Spinal cord (tissue), 10 donors: ENCODE data around the gene CRY2. TPM values are rescaled to one million over a fixed set of nuclear protein-coding genes. Genes with fewer than 3 reads are reported as not detected.
"Not testable (repeated sequence)": the region's sequence is repeated elsewhere in the genome, so short reads cannot be mapped to it uniquely, and the experiment has no call there.

Source experiments
- DNase-seq, 6 donors: peaks; one replicate each; pipeline versions ENCODE4 v3.0.0 to v3.0.0-alpha.2; 2013 to 2015; ENCODE audit warnings: low spot score in 6 of 6, low read depth in 4 of 6
- H3K27ac ChIP-seq: one replicate; pipeline ENCODE4 v1.5.1; 2013; ENCODE audit warnings: low read depth, low read length, control low read depth
- H3K27me3 ChIP-seq: one replicate; pipeline ENCODE4 v1.6.1; 2013; ENCODE audit warnings: low read length; ENCODE audit not compliant: control insufficient read depth, insufficient read depth
- H3K36me3 ChIP-seq: one replicate; pipeline ENCODE4 v1.6.1; 2013; ENCODE audit warnings: low read length; ENCODE audit not compliant: control insufficient read depth, insufficient read depth
- H3K4me1 ChIP-seq: one replicate; pipeline ENCODE4 v1.6.1; 2013; ENCODE audit warnings: low read length; ENCODE audit not compliant: control insufficient read depth, insufficient read depth
- H3K4me3 ChIP-seq: one replicate; pipeline ENCODE4 v1.5.1; 2013; ENCODE audit warnings: low read depth, low read length, control low read depth
- H3K9me3 ChIP-seq: one replicate; pipeline ENCODE4 v1.6.1; 2013; ENCODE audit warnings: low read length; ENCODE audit not compliant: control insufficient read depth, insufficient read depth
- WGBS: methylation state at CpG from one replicate; pipeline ENCODE4 v1.1.5; 2013; ENCODE audit warnings: missing lambda C conversion rate; ENCODE audit not compliant: insufficient coverage; 5-methylcytosine and 5-hydroxymethylcytosine counted together
- polyA plus RNA-seq, 2 donors: library from polyadenylated mRNA; unstranded; fragments of 120-200 nt; gene quantifications; one replicate each; pipeline ENCODE4 v1.2.1, GENCODE V29; 2013; ENCODE audit not compliant: insufficient read length in 2 of 2
- total RNA-seq, 2 donors: library from RNA; depleted of rRNA in 1 of 2; stranded (reverse); fragments of 120-200 nt in 1 of 2; fragments of >200 nt in 1 of 2; gene quantifications; one replicate each; pipeline versions ENCODE4 v1.2.3 to v1.2.4, GENCODE V29; 2013 to 2014
- donor health status: healthy.

The CRY2 gene
- total and polyA plus RNA-seq, 4 donors = 38.9 to 45.2 (median 41.7) TPM

DNA sequence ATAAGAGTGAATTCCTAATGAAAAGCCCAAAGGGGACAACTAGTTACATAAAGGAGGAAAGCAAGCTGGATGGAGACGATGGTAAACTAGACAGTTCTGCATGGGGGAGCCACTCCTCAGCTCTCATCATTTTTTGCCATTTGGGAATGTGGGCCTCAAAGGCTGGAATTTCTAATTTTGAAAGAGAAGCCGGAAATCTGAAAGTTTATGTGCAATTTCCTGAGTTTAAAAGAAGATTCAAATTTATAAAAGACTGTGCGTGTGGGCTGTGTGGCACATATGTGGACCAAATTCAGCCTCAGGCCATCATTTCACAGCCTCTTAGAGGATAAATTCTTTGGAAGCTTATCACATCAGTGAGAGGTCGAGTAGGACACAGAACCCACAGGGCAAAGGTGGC, 18.3 kb upstream of the CRY2 start:
- no peaks in the 10 kb centered on the region for H3K36me3 ChIP-seq
- peaks cover 2% of the 10 kb centered on the region for H3K9me3 ChIP-seq
- DNase-seq = no peak
- H3K4me3 ChIP-seq = no peak overlapping the region
- H3K27ac ChIP-seq = no peak overlapping the region
- WGBS = 75% methylated on average over 4 of the region's 4 CpGs
- peaks cover 3% of the 10 kb centered on the region for H3K4me1 ChIP-seq
- no peaks in the 10 kb centered on the region for H3K27me3 ChIP-seq

- no peak for DNase-seq
- H3K4me3 ChIP-seq = no peak overlapping the region
- H3K27ac ChIP-seq = no peak overlapping the region
- 77% methylated on average over 2 of the region's 2 CpGs for WGBS
- H3K27me3 ChIP-seq = no peaks in the 10 kb centered on the region
- H3K4me1 ChIP-seq = peaks cover 3% of the 10 kb centered on the region
- peaks cover 2% of the 10 kb centered on the region for H3K9me3 ChIP-seq
- no peaks in the 10 kb centered on the region for H3K36me3 ChIP-seq
Observed at GRCh38 chr11:45830596-45830995, 16.7 kb upstream of the CRY2 start.

GRCh38 chr11:45832811-45833441, 14.3 kb upstream of the CRY2 start:
- Histone ChIP-seq H3K27ac (no peak overlapping the region), H3K27me3 (no peaks in the 10 kb centered on the region), H3K9me3 (no peaks in the 10 kb centered on the region), H3K4me1 (peaks cover 3% of the 10 kb centered on the region), H3K36me3 (no peaks in the 10 kb centered on the region), H3K4me3 (no peak overlapping the region)
- WGBS = 80% methylated on average over 3 of the region's 9 CpGs
- DNase-seq = no peak

GRCh38 chr11:45833761-45834160, 13.5 kb upstream of the CRY2 start:
- H3K4me1 ChIP-seq = peaks cover 3% of the 10 kb centered on the region
- no CpG with 5 or more reads among the region's 3 CpGs for WGBS
- no peak for DNase-seq
- H3K9me3 ChIP-seq = no peaks in the 10 kb centered on the region
- H3K27me3 ChIP-seq = no peaks in the 10 kb centered on the region
- no peaks in the 10 kb centered on the region for H3K36me3 ChIP-seq
- H3K27ac ChIP-seq = no peak overlapping the region
- H3K4me3 ChIP-seq = no peak overlapping the region

- no peak for DNase-seq
- no peaks in the 10 kb centered on the region for H3K27me3 ChIP-seq
- H3K4me3 ChIP-seq = no peak overlapping the region
- peaks cover 3% of the 10 kb centered on the region for H3K4me1 ChIP-seq
- 74% methylated on average over 2 of the region's 4 CpGs for WGBS
- H3K36me3 ChIP-seq = no peaks in the 10 kb centered on the region
- H3K27ac ChIP-seq = no peak overlapping the region
- no peaks in the 10 kb centered on the region for H3K9me3 ChIP-seq
Observed at GRCh38 chr11:45834298-45834756, 12.9 kb upstream of the CRY2 start.

DNA sequence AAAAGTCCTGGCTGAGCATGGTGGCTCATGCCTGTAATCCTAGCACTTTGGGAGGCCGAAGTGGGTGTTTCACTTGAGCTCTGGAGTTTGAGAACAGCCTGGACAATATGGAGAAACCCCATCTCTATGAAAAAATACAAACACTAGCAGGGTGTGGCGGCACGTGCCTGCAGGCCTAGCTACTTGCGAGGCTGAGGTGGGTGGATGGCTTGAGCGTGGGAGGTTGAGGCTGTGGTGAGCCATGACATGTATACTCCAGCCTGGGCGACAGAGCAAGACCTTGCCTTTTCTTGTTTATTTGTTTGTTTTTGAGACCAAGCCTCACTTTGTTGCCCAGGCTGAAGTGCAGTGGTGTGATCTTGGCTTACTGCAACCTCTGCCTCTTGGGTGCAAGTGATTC, 8.1 kb upstream of the CRY2 start:
- H3K36me3 ChIP-seq = no peaks in the 10 kb centered on the region
- H3K4me3 ChIP-seq = no peak overlapping the region
- H3K27me3 ChIP-seq = no peaks in the 10 kb centered on the region
- WGBS = 93% methylated on average over 3 of the region's 6 CpGs
- H3K27ac ChIP-seq = no peak overlapping the region
- H3K4me1 ChIP-seq = no peaks in the 10 kb centered on the region
- no peak for DNase-seq
- H3K9me3 ChIP-seq = no peaks in the 10 kb centered on the region

- H3K4me1 ChIP-seq, H3K4me3 ChIP-seq, H3K9me3 ChIP-seq, H3K27ac ChIP-seq, DNase-seq, H3K36me3 ChIP-seq, H3K27me3 ChIP-seq: not testable (repeated sequence)
- WGBS = 100% methylated on average over 1 of the region's 13 CpGs
Observed at GRCh38 chr11:45840251-45840650, 7.0 kb upstream of the CRY2 start.

DNA sequence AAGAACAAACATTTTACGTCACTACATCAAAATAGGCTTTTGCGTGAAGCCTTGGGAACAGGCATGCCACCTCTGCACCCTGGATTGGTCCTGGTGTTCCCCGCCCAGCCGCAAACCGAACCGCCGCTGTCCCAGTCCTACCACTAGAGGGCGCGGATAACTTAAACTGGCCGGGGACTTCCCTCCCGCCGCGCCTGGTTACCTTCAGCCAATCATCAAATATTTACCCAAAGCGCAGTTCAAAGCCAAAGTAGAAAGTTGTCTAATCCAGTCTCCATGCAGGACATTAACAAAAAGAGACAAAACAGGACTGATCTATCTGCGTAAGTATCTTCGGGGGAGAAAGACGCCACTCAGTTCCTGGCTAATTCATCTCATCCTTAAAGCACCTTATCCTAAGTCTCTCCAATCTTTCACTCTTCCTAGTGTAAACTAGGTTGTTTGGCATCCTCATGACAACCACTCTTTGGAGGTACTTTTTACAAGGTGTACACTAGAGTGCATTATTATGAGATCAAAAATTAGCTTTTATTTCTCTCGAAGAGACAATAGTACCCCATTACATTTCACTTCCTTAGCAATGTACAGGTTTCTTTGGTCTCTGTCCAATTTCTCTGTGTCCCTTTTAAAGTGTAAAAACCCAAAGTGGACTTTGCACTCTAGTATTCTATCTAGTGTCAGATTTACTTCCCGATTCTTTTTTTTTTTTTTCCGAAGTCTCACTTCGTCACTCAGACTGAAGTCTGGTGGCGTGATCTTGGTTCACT, 3.9 kb upstream of the CRY2 start:
- H3K36me3 ChIP-seq = no peaks in the 10 kb centered on the region
- peak in 5 of 6 donors; percentile 70 to 94 (median 81) for DNase-seq
- peaks cover 8% of the 10 kb centered on the region for H3K4me1 ChIP-seq
- no peaks in the 10 kb centered on the region for H3K27me3 ChIP-seq
- H3K27ac ChIP-seq = no peak overlapping the region
- H3K9me3 ChIP-seq = no peaks in the 10 kb centered on the region
- WGBS = 20% methylated on average over 19 of the region's 22 CpGs
- H3K4me3 ChIP-seq = no peak overlapping the region

GRCh38 chr11:45844822-45845578, 2.3 kb upstream of the CRY2 start:
- no peaks in the 10 kb centered on the region for H3K27me3 ChIP-seq
- no peaks in the 10 kb centered on the region for H3K36me3 ChIP-seq
- no peak overlapping the region for H3K4me3 ChIP-seq
- WGBS = 89% methylated on average over 1 of the region's 3 CpGs
- peaks cover 19% of the 10 kb centered on the region for H3K4me1 ChIP-seq
- H3K27ac ChIP-seq = no peak overlapping the region
- no peaks in the 10 kb centered on the region for H3K9me3 ChIP-seq
- no peak for DNase-seq
